ENCODE results near the gene OR51B4.
"Not testable (repeated sequence)": the region's sequence is repeated elsewhere in the genome, so short reads cannot be mapped to it uniquely, and the experiment has no call there.

OR51B4 gene, protein sequence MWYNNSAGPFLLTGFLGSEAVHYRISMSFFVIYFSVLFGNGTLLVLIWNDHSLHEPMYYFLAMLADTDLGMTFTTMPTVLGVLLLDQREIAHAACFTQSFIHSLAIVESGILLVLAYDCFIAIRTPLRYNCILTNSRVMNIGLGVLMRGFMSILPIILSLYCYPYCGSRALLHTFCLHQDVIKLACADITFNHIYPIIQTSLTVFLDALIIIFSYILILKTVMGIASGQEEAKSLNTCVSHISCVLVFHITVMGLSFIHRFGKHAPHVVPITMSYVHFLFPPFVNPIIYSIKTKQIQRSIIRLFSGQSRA

DNA sequence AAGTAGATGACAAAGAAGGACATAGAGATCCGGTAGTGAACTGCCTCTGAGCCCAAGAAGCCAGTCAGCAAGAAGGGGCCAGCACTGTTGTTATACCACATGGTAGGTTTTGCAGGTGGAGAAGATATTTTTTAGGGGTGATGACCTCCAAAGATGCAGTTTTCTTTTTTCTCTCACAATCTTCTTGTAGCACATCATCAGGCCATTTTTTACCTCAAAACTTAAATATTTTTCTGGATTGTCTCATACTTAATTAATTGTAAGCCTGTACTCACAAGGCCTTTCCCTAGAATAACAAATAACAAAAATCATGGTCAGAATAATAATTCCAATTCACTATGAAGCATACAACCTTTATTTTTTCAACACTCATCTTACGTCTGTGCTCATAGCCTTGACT lies at the start of gene OR51B4:
Gene OR51B4, minus strand, starts transcription at position 101 of the 400 bp plus-strand sequence. Its CDS starts 0 bp downstream, at position 101.
- Mint-ChIP-seq H3K27me3 (peaks cover 13% of the 10 kb centered on the region), H3K4me3 (no peak within 1 kb of the TSS), H3K36me3 (no peaks in the 10 kb centered on the region), H3K27ac (no peak within 1 kb of the TSS), H3K4me1 (no peaks in the 10 kb centered on the region), H3K9me3 (no peaks in the 10 kb centered on the region)
- ATAC-seq = no peak

DNA sequence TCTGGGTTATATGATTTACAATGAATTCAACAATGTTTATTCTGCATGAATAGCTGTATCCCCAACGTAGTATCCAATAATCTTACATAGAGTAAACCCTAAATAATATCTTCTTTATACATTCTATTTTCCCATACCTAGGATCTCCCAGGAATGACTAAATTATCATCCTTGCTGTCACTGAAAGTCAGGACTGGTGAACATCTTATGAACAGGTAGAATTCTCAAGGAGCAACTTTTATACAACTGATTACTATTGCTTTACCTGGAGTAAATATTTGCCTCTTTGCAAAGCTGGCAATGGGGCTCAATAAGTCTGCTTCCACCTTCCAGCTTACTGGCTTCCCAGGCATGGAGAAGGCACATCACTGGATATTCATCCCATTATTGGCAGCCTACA lies 49.5 kb upstream of the OR51B4 start, which contains the start of gene OR51B6:
Gene OR51B6, plus strand, starts transcription at position 301 of the 400 bp plus-strand sequence. Its CDS starts 0 bp downstream, at position 301.
- no peaks in the 10 kb centered on the region for H3K4me1 Mint-ChIP-seq
- H3K4me3 Mint-ChIP-seq = no peak within 1 kb of the TSS
- H3K27me3 Mint-ChIP-seq = peaks cover 11% of the 10 kb centered on the region
- no peak within 1 kb of the TSS for H3K27ac Mint-ChIP-seq
- no peaks in the 10 kb centered on the region for H3K36me3 Mint-ChIP-seq
- no peaks in the 10 kb centered on the region for H3K9me3 Mint-ChIP-seq
- ATAC-seq = no peak

DNA sequence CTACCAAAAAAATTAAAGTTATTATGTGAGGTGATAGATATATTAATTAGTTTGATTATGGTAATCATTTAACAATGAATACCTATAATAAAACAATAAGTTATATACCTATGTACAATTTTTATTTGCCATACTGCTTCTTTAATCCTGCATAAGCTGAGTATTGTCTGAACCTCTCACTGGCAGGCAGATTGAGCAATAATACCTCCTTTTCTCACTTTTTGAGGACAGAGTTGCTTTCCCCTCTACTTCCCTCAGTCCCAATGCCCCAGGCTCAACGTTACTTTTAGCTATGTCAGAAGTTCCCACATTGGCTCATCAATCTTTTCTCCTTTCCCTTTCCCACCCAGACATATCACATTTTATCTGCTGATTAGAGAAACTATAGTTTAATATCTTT lies 47.8 kb upstream of the OR51B4 start:
- Mint-ChIP-seq H3K36me3 (no peaks in the 10 kb centered on the region), H3K27ac (no peak overlapping the region), H3K9me3 (no peaks in the 10 kb centered on the region), H3K4me1 (no peaks in the 10 kb centered on the region), H3K27me3 (peaks cover 11% of the 10 kb centered on the region), H3K4me3 (no peak overlapping the region)
- ATAC-seq = no peak

DNA sequence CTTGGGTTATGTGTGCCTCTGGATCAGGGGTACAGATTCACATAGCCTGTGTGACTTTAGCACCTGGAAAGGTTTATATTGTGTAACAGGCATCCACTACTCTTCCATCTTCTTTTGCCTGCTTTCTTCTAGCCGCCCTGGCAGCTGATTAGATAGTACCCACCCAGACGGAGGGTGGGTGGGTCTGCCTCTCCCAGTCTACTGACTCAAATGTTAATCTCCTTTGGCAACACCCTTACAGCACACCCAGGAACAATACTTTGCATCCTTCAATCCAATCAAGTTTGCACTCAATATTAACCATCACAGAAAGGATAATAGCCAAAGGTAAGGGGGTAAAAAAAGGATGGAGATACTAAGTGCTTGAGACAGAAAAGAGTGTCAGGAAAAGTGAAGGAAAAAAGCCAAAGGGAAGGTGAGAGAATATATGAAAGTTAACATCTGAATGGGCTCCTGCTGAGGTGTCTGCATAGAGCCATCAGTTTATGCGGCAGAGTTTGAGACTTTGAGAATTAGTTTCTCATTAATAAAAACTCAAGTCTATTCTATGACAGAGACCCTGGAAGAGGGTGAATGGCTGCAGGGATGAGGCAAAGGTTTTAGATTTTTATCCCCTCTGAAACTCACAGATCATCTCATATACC lies 46.9 kb upstream of the OR51B4 start:
- no peaks in the 10 kb centered on the region for H3K9me3 Mint-ChIP-seq
- no peak overlapping the region for H3K4me3 Mint-ChIP-seq
- H3K4me1 Mint-ChIP-seq = no peaks in the 10 kb centered on the region
- no peak overlapping the region for H3K27ac Mint-ChIP-seq
- peaks cover 11% of the 10 kb centered on the region for H3K27me3 Mint-ChIP-seq
- no peaks in the 10 kb centered on the region for H3K36me3 Mint-ChIP-seq
- no peak for ATAC-seq

DNA sequence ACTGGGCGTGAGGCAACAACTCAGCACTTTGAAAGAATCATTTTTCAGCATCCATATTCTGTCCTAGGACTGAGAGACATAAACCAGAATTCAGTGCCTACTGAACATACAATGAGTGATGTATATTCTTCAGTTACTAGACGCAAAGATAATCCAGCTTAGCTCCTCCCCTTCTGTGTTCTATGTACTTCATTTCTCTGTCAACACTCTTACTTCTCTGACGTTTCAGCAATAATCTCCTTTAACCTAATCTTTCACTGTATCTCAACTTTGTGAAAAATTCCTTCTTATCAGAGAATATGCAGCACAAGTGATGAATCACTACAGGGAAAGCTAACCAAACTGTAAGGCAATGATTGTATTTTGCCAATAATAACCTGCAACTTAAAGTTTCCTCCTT lies 44.1 kb upstream of the OR51B4 start:
- Mint-ChIP-seq H3K4me1 (no peaks in the 10 kb centered on the region), H3K9me3 (no peaks in the 10 kb centered on the region), H3K36me3 (no peaks in the 10 kb centered on the region), H3K27me3 (peaks cover 11% of the 10 kb centered on the region), H3K27ac (no peak overlapping the region), H3K4me3 (no peak overlapping the region)
- ATAC-seq = no peak

DNA sequence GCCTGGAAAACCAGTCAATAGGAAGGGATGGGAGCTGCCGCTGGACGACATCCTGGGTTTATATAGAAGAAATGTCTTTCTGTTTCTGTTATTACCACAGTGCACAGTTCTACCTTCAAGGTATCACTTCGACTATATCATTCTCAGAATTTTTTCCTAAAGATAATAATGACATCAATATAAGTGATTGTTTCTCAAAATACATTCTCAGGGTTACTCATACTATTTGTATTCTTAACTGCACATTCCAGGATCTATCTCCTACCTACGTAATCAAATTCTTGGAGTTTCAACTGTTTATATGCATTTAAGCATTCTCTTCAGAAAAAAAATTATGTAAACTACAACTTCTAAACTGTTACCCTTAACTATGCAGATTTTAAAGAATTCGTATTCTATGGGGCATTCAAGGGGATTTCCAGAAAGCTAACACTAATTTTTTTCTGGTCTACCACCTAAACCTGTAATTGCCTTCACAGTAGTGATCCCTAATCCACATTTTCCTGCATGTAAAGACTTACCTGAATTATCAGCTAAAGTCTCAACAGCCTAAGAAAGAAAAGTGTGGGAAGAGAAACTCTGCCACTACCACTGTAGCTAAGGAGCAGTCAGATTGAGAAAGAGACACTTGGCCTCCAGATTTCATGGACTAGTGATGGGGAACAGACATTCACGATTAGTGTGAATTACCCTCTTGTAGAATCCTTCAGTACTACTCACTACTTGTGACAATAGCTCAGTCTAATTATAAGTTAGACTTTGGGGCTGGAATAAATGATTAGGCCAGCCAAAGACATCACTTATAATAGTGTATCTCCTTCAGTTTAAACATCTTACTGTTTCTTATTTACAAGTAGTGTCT lies 42.0 kb upstream of the OR51B4 start, which contains the start of gene OR51B5:
Gene OR51B5, minus strand, starts transcription at position 51 of the 862 bp plus-strand sequence. Its CDS starts 0 bp downstream, at position 51.
- Mint-ChIP-seq H3K9me3 (no peaks in the 10 kb centered on the region), H3K4me3 (no peak within 1 kb of the TSS), H3K27me3 (peaks cover 6% of the 10 kb centered on the region), H3K4me1 (no peaks in the 10 kb centered on the region), H3K36me3 (no peaks in the 10 kb centered on the region), H3K27ac (no peak within 1 kb of the TSS)
- ATAC-seq = no peak

DNA sequence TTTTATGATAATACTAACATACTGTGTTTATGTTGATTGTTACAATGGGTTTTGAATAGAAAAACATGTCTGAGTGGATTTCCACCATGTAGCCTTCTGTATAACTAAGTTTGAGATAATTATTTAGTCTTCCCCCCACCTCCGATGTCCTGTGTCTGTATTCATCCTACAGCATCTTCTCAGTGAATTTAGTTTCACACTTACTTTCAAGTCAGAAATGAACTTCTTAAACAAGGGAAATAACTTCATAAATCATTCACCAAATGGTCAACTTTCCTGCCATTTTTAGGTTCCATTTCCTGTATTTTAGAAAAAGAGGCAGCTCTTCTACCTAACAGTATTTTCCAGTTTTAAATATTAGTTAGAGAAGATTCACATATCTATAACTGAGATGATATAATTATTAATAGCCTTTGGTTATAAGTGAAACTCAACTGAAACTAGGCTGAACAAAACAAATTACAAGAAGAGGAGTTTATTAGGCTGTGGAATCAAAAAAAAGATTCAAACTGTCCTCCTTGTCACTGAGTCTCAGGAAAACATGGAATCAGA lies 38.1 kb upstream of the OR51B4 start:
- no peaks in the 10 kb centered on the region for H3K36me3 Mint-ChIP-seq
- H3K27me3 Mint-ChIP-seq = no peaks in the 10 kb centered on the region
- no peak overlapping the region for H3K27ac Mint-ChIP-seq
- no peak for ATAC-seq
- no peak overlapping the region for H3K4me3 Mint-ChIP-seq
- H3K9me3 Mint-ChIP-seq = no peaks in the 10 kb centered on the region
- H3K4me1 Mint-ChIP-seq = no peaks in the 10 kb centered on the region

DNA sequence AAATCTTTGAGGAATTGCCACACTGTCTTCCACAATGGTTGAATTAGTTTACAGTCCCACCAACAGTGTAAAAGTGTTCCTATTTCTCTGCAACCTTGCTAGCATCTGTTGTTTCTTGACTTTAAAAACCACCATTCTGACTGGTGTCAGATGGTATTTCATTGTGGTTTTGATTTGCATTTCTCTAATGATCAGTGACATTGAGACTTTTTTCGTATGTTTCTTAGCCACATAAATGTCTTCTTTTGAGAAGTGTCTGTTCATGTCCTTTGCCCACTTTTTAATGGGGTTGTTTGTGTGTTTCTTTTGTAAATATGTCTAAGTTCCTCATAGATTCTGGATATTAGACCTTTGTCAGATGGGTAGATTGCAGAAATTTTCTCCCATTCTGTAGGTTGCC lies 35.5 kb upstream of the OR51B4 start:
- H3K4me3 Mint-ChIP-seq, H3K9me3 Mint-ChIP-seq, H3K36me3 Mint-ChIP-seq, H3K4me1 Mint-ChIP-seq, ATAC-seq, H3K27me3 Mint-ChIP-seq, H3K27ac Mint-ChIP-seq: not testable (repeated sequence)

DNA sequence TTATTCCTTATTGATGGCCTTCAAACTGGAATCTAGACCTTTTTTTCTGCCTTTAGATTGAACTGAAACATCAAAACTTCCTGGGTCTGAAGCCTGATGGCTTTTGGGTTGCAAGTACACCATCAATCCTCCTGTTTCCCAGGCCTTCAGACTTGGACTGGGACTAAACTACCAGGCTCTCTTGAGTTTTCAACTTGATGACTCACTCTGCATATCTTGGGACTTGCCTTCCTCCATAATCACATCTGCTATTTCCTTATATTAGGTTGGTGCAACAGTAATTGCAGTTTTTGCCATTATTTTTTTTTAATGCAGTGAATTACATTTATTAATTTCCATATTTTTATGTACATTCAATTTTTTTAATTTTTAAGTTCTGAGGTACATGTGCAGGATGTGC lies 34.6 kb upstream of the OR51B4 start:
- Mint-ChIP-seq H3K27ac (no peak overlapping the region), H3K27me3 (no peaks in the 10 kb centered on the region), H3K4me1 (no peaks in the 10 kb centered on the region), H3K9me3 (no peaks in the 10 kb centered on the region), H3K36me3 (no peaks in the 10 kb centered on the region), H3K4me3 (no peak overlapping the region)
- ATAC-seq = no peak

DNA sequence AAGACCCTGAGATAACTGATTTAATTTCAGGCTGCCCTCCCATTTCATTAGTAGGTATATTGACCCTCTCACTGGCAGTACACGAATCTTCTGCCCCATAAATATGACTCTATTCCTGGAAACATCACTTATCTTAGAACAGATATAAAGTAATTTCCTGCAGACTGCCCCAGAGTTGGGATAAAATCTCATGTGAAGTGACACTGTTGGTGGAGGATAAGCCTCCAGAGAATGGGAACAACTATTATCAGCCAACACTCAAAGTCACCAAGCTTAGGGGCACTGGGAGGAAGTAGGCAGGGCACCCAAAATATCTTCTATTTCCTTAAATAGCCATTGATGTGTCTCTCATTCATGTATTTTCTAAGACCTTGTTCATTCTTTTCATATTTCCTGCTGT lies 33.4 kb upstream of the OR51B4 start:
- no peak overlapping the region for H3K27ac Mint-ChIP-seq
- no peaks in the 10 kb centered on the region for H3K9me3 Mint-ChIP-seq
- no peaks in the 10 kb centered on the region for H3K36me3 Mint-ChIP-seq
- no peaks in the 10 kb centered on the region for H3K27me3 Mint-ChIP-seq
- no peak for ATAC-seq
- H3K4me1 Mint-ChIP-seq = no peaks in the 10 kb centered on the region
- no peak overlapping the region for H3K4me3 Mint-ChIP-seq

DNA sequence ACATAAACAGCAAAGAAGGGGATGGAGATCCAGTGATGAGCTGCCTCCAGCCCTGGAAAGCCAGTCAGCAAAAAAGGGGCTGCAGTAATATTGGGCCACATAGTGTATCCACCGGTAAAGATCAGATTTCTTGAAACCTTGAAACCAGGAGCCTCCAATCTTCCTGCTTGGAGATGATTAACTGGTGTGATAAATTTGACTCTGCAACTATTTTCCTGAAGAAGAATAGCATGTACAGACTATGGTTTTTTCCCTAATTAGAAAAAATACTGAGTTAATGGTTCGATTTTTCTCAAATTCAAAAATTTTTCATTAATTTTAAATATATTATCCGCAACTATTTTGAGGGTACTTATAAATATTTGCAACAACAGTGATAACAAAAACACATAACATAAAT lies 22.5 kb upstream of the OR51B4 start, which contains the start of gene OR51B2:
Gene OR51B2, minus strand, starts transcription at position 101 of the 400 bp plus-strand sequence. Its CDS starts 0 bp downstream, at position 101.
- no peaks in the 10 kb centered on the region for H3K9me3 Mint-ChIP-seq
- no peak within 1 kb of the TSS for H3K27ac Mint-ChIP-seq
- H3K4me1 Mint-ChIP-seq = no peaks in the 10 kb centered on the region
- no peak within 1 kb of the TSS for H3K4me3 Mint-ChIP-seq
- no peaks in the 10 kb centered on the region for H3K27me3 Mint-ChIP-seq
- no peaks in the 10 kb centered on the region for H3K36me3 Mint-ChIP-seq
- no peak for ATAC-seq

DNA sequence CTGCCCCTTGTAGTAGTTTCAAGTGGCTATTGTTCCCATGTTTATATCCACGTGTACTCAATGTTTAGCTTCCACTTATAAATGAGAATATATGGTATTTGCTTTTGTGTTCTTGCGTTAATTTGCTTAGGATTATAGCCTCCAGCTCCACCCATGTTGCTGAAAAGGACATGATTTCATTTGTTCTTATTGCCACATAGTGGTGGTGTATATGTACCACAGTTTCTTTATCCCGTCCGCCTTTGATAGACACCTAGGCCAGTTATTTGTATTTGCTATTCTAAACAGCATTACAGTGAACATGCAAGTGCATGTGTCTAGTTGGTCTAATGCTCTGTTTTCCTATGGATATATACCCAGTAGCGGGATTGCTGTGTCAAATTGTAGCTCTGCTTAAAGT lies 15.5 kb upstream of the OR51B4 start:
- no peaks in the 10 kb centered on the region for H3K27me3 Mint-ChIP-seq

DNA sequence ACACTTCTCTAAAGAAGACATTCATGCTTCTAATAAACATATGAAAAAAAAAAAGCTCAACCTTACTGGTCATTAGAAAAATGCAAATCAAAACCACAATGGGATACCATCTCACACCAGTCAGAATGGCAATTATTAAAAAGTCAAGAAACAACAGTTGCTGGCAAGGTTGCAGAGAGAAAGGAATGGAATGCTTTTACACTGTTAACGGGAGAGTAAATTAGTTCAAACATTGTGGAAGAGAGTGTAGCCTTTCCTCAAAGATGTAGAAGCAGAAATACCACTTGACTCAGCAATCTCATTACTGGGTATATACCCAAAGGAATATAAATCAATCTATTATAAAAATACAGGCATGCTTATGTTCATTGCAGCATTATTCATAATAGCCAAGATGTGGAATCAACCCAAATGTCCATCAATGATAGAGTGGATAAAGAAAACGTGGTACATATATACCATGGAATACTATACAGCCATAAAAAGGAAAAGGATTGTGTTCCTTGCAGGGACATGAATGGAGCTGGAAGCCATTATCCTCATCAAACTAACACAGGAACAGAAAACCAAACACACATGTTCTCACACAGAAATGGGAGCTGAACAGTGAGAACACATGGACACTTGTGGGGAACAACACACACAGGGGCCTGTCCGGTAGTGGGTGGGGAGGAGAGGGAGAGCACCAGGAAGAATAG lies 11.7 kb upstream of the OR51B4 start:
- H3K4me1 Mint-ChIP-seq, H3K27me3 Mint-ChIP-seq, H3K4me3 Mint-ChIP-seq, H3K36me3 Mint-ChIP-seq, H3K9me3 Mint-ChIP-seq, ATAC-seq, H3K27ac Mint-ChIP-seq: not testable (repeated sequence)

More for the DNA sequence above, 15.5 kb upstream of the OR51B4 start:
- H3K4me1 Mint-ChIP-seq = no peaks in the 10 kb centered on the region
- H3K36me3 Mint-ChIP-seq = no peaks in the 10 kb centered on the region
- H3K27ac Mint-ChIP-seq = no peak overlapping the region
- ATAC-seq = no peak
- H3K9me3 Mint-ChIP-seq = no peaks in the 10 kb centered on the region
- H3K4me3 Mint-ChIP-seq = no peak overlapping the region

DNA sequence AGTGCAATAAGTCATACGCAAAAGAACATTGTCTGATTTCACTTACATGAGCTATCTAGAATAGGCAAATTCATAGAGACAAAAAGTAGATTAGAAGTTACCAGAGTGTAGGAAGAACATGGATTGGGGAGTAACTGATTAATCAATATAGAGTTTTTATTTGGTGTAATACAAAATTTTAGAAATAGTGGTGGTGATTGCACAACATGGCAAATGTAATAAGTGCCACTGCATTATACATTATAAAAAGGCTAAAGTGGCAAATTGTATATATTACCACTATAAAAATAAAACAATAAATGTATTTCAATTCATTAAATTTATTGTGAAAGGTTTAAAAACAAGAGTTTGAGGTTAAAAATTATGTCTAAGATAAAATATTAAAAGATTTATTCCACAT lies 8.7 kb upstream of the OR51B4 start:
- Mint-ChIP-seq H3K36me3 (no peaks in the 10 kb centered on the region), H3K4me3 (no peak overlapping the region), H3K27ac (no peak overlapping the region), H3K4me1 (no peaks in the 10 kb centered on the region), H3K27me3 (peaks cover 9% of the 10 kb centered on the region), H3K9me3 (no peaks in the 10 kb centered on the region)
- ATAC-seq = no peak
